CD4-positive, alpha-beta T cell (primary cell): ENCODE data around the gene METTL15. TPM values are rescaled to one million over a fixed set of nuclear protein-coding genes. Genes with fewer than 3 reads are reported as not detected.

Experiments used
- ATAC-seq: fragments of 200-7000 bp; cut with Tn5 transposase; one replicate; pipeline ENCODE4 v1.10.0; 2022; ENCODE audit warnings: mild to moderate bottlenecking; ENCODE audit not compliant: poor library complexity
- CTCF ChIA-PET: fragments of 350-600 bp; sonication (Branson Sonifier 250); formaldehyde crosslinking; loops from one replicate; lab custom pipeline; 2021; ENCODE audit warnings: antibody characterized with exemption, inconsistent platforms; lab: Charles Lee
- POLR2A ChIA-PET: fragments of 350-600 bp; sonication (Branson Sonifier 250); formaldehyde crosslinking; loops from one replicate; lab custom pipeline; 2021; ENCODE audit warnings: antibody characterized with exemption, inconsistent platforms; lab: Charles Lee
- DNase-seq, 14 experiments: peaks; one replicate each; pipeline ENCODE4 v3.0.0-alpha.2; 2013 to 2020; ENCODE audit warnings: mixed read lengths in 2 of 14
- H3K27ac ChIP-seq, 2 donors: one replicate each; pipeline versions ENCODE4 v1.5.1 to v1.7.0; 2013; ENCODE audit warnings: low read length in 2 of 2, low read depth in 1 of 2, mild to moderate bottlenecking in 1 of 2
- H3K27me3 ChIP-seq, 2 experiments: 1 replicate in 1 of 2; 2 replicates in 1 of 2; pipeline versions ENCODE4 v1.6.1 to v1.7.0; 2013; ENCODE audit warnings: low read length in 2 of 2, control low read depth in 1 of 2, mild to moderate bottlenecking in 1 of 2, moderate library complexity in 1 of 2; ENCODE audit not compliant: insufficient read depth in 2 of 2, control insufficient read depth in 1 of 2
- H3K36me3 ChIP-seq: one replicate; pipeline ENCODE4 v1.6.1; 2013; ENCODE audit warnings: low read length, control low read depth; ENCODE audit not compliant: insufficient read depth
- H3K4me1 ChIP-seq: one replicate; pipeline ENCODE4 v1.6.1; 2013; ENCODE audit warnings: low read length, control low read depth; ENCODE audit not compliant: insufficient read depth
- H3K4me3 ChIP-seq: one replicate; pipeline ENCODE4 v1.5.1; 2013; ENCODE audit warnings: mild to moderate bottlenecking, low read length, moderate library complexity
- H3K9me3 ChIP-seq, 2 experiments: 1 replicate in 1 of 2; 2 replicates in 1 of 2; pipeline versions ENCODE4 v1.6.1 to v1.7.0; 2013; ENCODE audit warnings: low read length in 2 of 2, mild to moderate bottlenecking in 2 of 2, control low read depth in 1 of 2, moderate library complexity in 1 of 2; ENCODE audit not compliant: control insufficient read depth in 1 of 2, insufficient read depth in 1 of 2
- H3K27ac Mint-ChIP-seq: one replicate; pipeline ENCODE4 v1.8.0; 2020; ENCODE audit warnings: mixed read lengths
- H3K27me3 Mint-ChIP-seq: one replicate; pipeline ENCODE4 v1.8.0; 2021; ENCODE audit warnings: mixed read lengths
- H3K36me3 Mint-ChIP-seq: one replicate; pipeline ENCODE4 v1.8.0; 2021; ENCODE audit warnings: low read depth, mixed read lengths
- H3K4me1 Mint-ChIP-seq: one replicate; pipeline ENCODE4 v1.8.0; 2021; ENCODE audit warnings: low read depth, mixed read lengths
- H3K4me3 Mint-ChIP-seq: one replicate; pipeline ENCODE4 v1.8.0; 2020; ENCODE audit warnings: mild to moderate bottlenecking, mixed read lengths
- H3K9me3 Mint-ChIP-seq: one replicate; pipeline ENCODE4 v1.8.0; 2020; ENCODE audit warnings: mixed read lengths
- CTCF ChIP-seq: fragments of 200-600 bp; IDR thresholded peaks from one replicate; pipeline ENCODE4 v1.8.0; 2022; ENCODE audit warnings: antibody characterized with exemption, mild to moderate bottlenecking
- intact Hi-C, 2 experiments: fragments of 100-400 bp; cut with DNase I in 1 of 2; cut with micrococcal nuclease in 1 of 2; formaldehyde crosslinking; loops; one replicate each; pipeline versions ENCODE4 v1.15.1 to v1.9.0; 2023 to 2025; cut with DNase I, micrococcal nuclease
- total RNA-seq, 174 experiments: library from RNA in 2 of 174; stranded (reverse) in 2 of 174; gene quantifications; one replicate each; pipeline ENCODE4 v1.2.3 and lab custom pipeline; 2021 to 2026

The METTL15 gene
- total RNA-seq, 2 experiments from 2014 or later = 3.5 to 4.4 TPM

- peaks cover 2% of the 10 kb centered on the region for H3K9me3 Mint-ChIP-seq
- CTCF ChIA-PET = no interaction called here
Measured at GRCh38 chr11:28231475-28231874, 123.3 kb downstream of the METTL15 start.

GRCh38 chr11:28232649-28233048 is 124.5 kb downstream of the METTL15 start:
- ChIA-PET POLR2A (no interaction called here), CTCF (no interaction called here)
- no peak overlapping the region for H3K27ac Mint-ChIP-seq
- Histone ChIP-seq H3K4me3 (no peak overlapping the region), H3K36me3 (no peaks in the 10 kb centered on the region), H3K27me3 (no peaks in the 10 kb centered on the region), H3K9me3 (no peaks in the 10 kb centered on the region), H3K27ac (no peak overlapping the region), H3K4me1 (no peaks in the 10 kb centered on the region)
- peaks cover 42% of the 10 kb centered on the region for H3K36me3 Mint-ChIP-seq
- no peaks in the 10 kb centered on the region for H3K4me1 Mint-ChIP-seq
- H3K4me3 Mint-ChIP-seq = no peak overlapping the region
- ATAC-seq (no peak), DNase-seq (no peak)
- peaks cover 2% of the 10 kb centered on the region for H3K9me3 Mint-ChIP-seq
- H3K27me3 Mint-ChIP-seq = no peaks in the 10 kb centered on the region
- intact Hi-C loops = no loop called here
- TF ChIP-seq CTCF = no peak

More at GRCh38 chr11:28231475-28231874, 123.3 kb downstream of the METTL15 start:
- no peak overlapping the region for H3K4me3 Mint-ChIP-seq
- TF ChIP-seq CTCF = no peak
- H3K9me3 ChIP-seq = no peaks in the 10 kb centered on the region
- H3K4me1 Mint-ChIP-seq = no peaks in the 10 kb centered on the region
- no peak overlapping the region for H3K27ac Mint-ChIP-seq
- ATAC-seq = no peak
- no peaks in the 10 kb centered on the region for H3K27me3 ChIP-seq
- H3K4me3 ChIP-seq = no peak overlapping the region
- H3K4me1 ChIP-seq = no peaks in the 10 kb centered on the region
- POLR2A ChIA-PET = no interaction called here
- intact Hi-C loops = no loop called here
- H3K27ac ChIP-seq = no peak overlapping the region
- no peaks in the 10 kb centered on the region for H3K27me3 Mint-ChIP-seq
- no peak for DNase-seq
- H3K36me3 Mint-ChIP-seq = peaks cover 45% of the 10 kb centered on the region
- no peaks in the 10 kb centered on the region for H3K36me3 ChIP-seq

GRCh38 chr11:28241760-28242159 is 133.6 kb downstream of the METTL15 start:
- Histone ChIP-seq H3K27me3 (no peaks in the 10 kb centered on the region), H3K4me1 (no peaks in the 10 kb centered on the region), H3K27ac (no peak overlapping the region), H3K4me3 (no peak overlapping the region), H3K9me3 (peaks cover 0 to 5% of the 10 kb centered on the region in 2 experiments), H3K36me3 (no peaks in the 10 kb centered on the region)
- CTCF ChIA-PET = interaction anchor here (1.0 to 1.1 kb wide), 2 partner anchors 13 to 43 kb away, joined by 3 read pairs; no protein-coding TSS in a partner anchor
- peaks cover 6% of the 10 kb centered on the region for H3K9me3 Mint-ChIP-seq
- no peaks in the 10 kb centered on the region for H3K4me1 Mint-ChIP-seq
- H3K4me3 Mint-ChIP-seq = no peak overlapping the region
- H3K36me3 Mint-ChIP-seq = peaks cover 49% of the 10 kb centered on the region
- no peak for DNase-seq
- H3K27ac Mint-ChIP-seq = no peak overlapping the region
- no peak for ATAC-seq
- intact Hi-C loops = no loop called here
- no peaks in the 10 kb centered on the region for H3K27me3 Mint-ChIP-seq
- no peak for TF ChIP-seq CTCF
- POLR2A ChIA-PET = no interaction called here
